BLaER1 (cell line): ENCODE measurements around the gene SLC30A10.

ENCODE experiments used
- H3K27ac ChIP-seq: shearing (Covaris generic); formaldehyde crosslinking; 2 replicates; pipeline ENCODE4 v1.8.1; 2022
- H3K27me3 ChIP-seq: shearing (Covaris generic); formaldehyde crosslinking; 2 replicates; pipeline ENCODE4 v1.8.1; 2022
- H3K36me3 ChIP-seq: shearing (Covaris generic); formaldehyde crosslinking; 2 replicates; pipeline ENCODE4 v1.8.1; 2022
- H3K4me1 ChIP-seq: shearing (Covaris generic); formaldehyde crosslinking; 2 replicates; pipeline ENCODE4 v1.8.1; 2022
- H3K4me2 ChIP-seq: shearing (Covaris generic); formaldehyde crosslinking; 2 replicates; pipeline ENCODE4 v1.8.1; 2022
- H3K4me3 ChIP-seq: shearing (Covaris generic); formaldehyde crosslinking; 2 replicates; pipeline ENCODE4 v1.8.1; 2022
- H3K9ac ChIP-seq: shearing (Covaris generic); formaldehyde crosslinking; 2 replicates; pipeline ENCODE4 v1.8.1; 2022
- H3K9me3 ChIP-seq: shearing (Covaris generic); formaldehyde crosslinking; 2 replicates; pipeline ENCODE4 v1.8.1; 2022
- H4K20me1 ChIP-seq: shearing (Covaris generic); formaldehyde crosslinking; 2 replicates; pipeline ENCODE4 v1.8.1; 2022
- Cebpa-rat ChIP-seq: shearing (Covaris generic); IDR thresholded peaks from 2 replicates; pipeline ENCODE4 v1.8.1; 2022

Gene SLC30A10

DNA sequence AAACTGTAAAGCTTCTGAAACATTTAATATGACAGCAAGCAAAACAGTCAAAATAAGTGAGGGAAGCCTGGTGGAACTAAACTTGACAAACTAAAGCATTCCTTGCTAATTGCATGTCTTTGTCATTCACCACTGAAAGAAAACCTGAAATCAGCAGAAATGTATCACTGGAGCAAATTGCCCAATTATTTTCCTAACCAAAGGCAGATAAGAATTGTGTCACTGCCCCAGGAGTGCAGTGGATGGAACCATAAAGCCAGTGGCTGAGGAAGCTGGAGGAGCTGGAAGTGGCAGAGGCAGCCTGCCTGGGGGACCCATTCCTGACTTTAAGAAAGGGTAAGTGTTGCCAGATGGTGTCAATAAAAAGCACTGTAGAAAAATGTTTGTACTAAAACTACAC, 2.7 kb upstream of the SLC30A10 start:
- no peaks in the 10 kb centered on the region for H3K27me3 ChIP-seq
- H3K36me3 ChIP-seq, result no peaks in the 10 kb centered on the region
- no peak overlapping the region for H3K27ac ChIP-seq
- TF ChIP-seq Cebpa-rat, result no peak
- H3K4me2 ChIP-seq, result no peak overlapping the region
- H3K4me1 ChIP-seq, result no peaks in the 10 kb centered on the region
- H3K9me3 ChIP-seq, result peaks cover 15% of the 10 kb centered on the region
- no peak overlapping the region for H3K4me3 ChIP-seq
- no peak overlapping the region for H3K9ac ChIP-seq
- H4K20me1 ChIP-seq, result no peaks in the 10 kb centered on the region

DNA sequence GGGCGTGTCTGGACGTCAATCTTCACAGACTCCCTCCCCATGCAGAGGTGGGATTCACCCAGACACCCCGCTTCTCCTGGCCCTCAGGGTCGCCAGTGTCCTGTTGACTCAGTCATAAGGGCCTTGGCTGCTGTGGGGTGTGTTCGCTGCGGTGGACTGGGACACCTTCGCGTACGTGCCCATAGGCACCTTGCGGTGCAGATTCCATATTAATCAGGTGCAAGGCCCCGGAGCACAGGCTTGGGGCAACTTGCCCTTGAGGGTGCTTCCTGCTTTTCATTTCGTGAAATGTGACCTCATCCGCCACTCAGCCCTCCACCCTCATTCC, 398 bp upstream of the SLC30A10 start:
- H3K9me3 ChIP-seq, result peaks cover 15% of the 10 kb centered on the region
- no peaks in the 10 kb centered on the region for H3K36me3 ChIP-seq
- no peak overlapping the region for H3K9ac ChIP-seq
- H3K27me3 ChIP-seq, result no peaks in the 10 kb centered on the region
- no peaks in the 10 kb centered on the region for H3K4me1 ChIP-seq
- H4K20me1 ChIP-seq, result no peaks in the 10 kb centered on the region
- H3K27ac ChIP-seq, result no peak overlapping the region
- no peak for TF ChIP-seq Cebpa-rat
- no peak overlapping the region for H3K4me3 ChIP-seq
- H3K4me2 ChIP-seq, result no peak overlapping the region

DNA sequence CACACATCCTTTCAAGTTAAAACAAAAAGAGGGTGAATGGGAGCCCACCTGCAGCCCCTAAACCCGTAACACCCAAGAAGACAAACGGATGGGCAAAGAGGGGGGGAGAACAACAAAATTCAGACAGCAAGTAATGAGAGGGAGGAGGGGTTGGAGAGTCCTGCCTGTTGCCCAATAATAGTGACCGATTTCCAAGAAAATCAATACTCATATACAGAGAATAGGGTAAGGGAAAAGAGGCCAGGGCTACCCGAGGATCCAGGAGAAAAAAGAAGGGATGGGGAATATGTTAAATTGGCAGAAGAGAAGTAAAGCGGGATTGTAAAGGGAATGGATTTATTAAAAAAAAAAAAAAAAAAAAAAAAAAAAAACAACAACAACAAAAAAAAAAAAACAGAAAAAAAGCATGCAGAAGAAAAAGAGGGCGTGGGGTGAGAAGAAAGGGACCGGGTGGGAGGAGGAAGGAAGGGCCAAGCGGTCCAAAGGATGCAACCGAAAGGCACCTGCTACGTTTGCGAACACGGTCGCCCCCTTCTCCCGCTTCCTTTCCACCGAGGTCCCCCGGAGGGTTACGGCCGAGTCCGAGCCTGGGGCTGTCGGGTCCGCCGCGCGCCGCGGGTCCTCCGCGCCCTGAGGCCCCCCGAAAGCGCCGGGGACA, 930 bp downstream of the SLC30A10 start:
- no peaks in the 10 kb centered on the region for H4K20me1 ChIP-seq
- no peak overlapping the region for H3K4me2 ChIP-seq
- no peaks in the 10 kb centered on the region for H3K4me1 ChIP-seq
- no peak overlapping the region for H3K4me3 ChIP-seq
- peaks cover 15% of the 10 kb centered on the region for H3K9me3 ChIP-seq
- no peaks in the 10 kb centered on the region for H3K36me3 ChIP-seq
- no peak overlapping the region for H3K27ac ChIP-seq
- H3K9ac ChIP-seq, result no peak overlapping the region
- no peaks in the 10 kb centered on the region for H3K27me3 ChIP-seq
- TF ChIP-seq Cebpa-rat, result no peak

DNA sequence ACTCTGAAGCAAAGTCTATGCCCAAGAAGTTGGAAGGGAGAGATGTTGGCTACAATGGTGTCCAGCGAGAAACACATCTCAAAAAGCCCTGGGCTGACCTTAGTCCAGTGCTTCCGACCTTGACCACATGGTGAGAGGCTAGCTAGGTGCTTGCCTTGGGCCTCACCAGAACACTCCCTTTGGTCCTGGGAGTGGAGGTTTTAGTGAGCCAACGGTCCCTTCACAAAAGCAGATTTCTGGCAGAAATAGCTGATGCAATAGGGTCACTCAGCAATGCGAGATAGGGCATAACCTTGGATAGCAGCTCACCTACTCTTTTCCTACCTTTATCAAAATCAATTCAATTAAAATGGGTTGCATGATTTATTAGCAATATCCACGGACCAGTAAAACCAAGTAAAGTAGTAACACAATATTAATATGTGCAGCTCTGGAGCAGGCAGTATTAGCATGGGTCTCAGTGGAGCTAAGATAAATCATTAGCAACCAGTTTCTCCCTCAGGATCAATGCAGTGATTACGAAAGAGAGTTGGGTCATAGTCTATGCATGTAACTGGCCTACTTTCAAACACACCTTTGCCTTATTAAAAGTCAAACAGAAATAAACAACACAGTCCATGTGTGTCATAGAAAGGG, 1.9 kb downstream of the SLC30A10 start:
- no peak overlapping the region for H3K4me3 ChIP-seq
- H3K4me2 ChIP-seq, result no peak overlapping the region
- no peak overlapping the region for H3K9ac ChIP-seq
- no peak overlapping the region for H3K27ac ChIP-seq
- no peak for TF ChIP-seq Cebpa-rat
- H3K27me3 ChIP-seq, result no peaks in the 10 kb centered on the region
- no peaks in the 10 kb centered on the region for H3K36me3 ChIP-seq
- no peaks in the 10 kb centered on the region for H3K4me1 ChIP-seq
- H3K9me3 ChIP-seq, result peaks cover 15% of the 10 kb centered on the region
- H4K20me1 ChIP-seq, result no peaks in the 10 kb centered on the region

DNA sequence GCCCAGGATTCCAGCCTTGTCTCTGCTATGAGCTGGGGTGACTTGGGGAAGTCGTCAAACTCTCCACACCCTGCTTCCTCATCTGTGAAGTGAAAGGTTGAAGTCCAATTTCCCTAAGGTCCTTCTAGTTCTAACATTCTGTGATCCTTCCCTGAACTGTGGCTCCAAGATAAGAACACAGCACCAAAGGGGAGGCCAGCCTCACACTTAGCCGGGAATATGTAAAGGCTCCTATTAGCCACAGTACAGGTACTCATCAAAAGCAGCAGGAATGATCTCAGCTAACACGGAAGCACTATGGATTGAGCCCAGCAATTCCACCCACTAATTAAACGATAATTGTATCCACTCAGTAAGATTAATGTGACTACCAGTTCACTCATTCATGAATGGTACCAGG, 4.0 kb downstream of the SLC30A10 start:
- H3K9me3 ChIP-seq, result peaks cover 15% of the 10 kb centered on the region
- no peaks in the 10 kb centered on the region for H3K27me3 ChIP-seq
- H3K4me3 ChIP-seq, result no peak overlapping the region
- no peaks in the 10 kb centered on the region for H3K36me3 ChIP-seq
- no peaks in the 10 kb centered on the region for H3K4me1 ChIP-seq
- no peaks in the 10 kb centered on the region for H4K20me1 ChIP-seq
- H3K4me2 ChIP-seq, result no peak overlapping the region
- no peak overlapping the region for H3K9ac ChIP-seq
- no peak for TF ChIP-seq Cebpa-rat
- H3K27ac ChIP-seq, result no peak overlapping the region

DNA sequence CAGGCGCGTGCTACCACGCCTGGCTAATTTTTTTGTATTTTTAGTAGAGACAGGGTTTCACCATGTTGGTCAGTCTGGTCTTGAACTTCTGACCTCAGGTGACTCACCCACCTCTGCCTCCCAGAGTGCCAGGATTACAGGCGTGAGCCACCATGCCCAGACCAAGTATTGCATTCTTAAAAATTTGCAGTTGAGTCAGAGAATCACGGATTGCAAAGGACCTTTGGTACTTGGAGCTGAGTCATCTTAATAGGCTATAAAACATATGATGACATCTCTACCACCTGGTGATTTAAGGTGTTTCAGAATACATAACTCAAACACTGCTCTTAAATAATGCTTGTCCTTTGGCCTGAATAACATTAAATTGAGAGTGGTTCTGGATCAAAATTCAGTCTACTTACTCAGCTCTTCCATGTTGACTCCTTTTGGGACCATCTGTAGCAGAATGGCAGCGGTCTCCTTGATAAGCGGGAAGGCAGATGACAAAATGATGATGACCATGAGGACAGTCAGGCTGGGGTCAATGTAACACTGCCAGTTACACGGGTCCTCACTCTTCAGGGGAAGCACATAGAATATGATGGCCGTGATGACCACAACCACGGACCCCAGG, 10.4 kb downstream of the SLC30A10 start:
- Histone ChIP-seq H4K20me1 (no peaks in the 10 kb centered on the region), H3K4me3 (no peak overlapping the region), H3K27me3 (no peaks in the 10 kb centered on the region), H3K9ac (no peak overlapping the region), H3K36me3 (no peaks in the 10 kb centered on the region), H3K4me2 (no peak overlapping the region), H3K27ac (no peak overlapping the region), H3K4me1 (no peaks in the 10 kb centered on the region), H3K9me3 (no peaks in the 10 kb centered on the region)
- no peak for TF ChIP-seq Cebpa-rat

DNA sequence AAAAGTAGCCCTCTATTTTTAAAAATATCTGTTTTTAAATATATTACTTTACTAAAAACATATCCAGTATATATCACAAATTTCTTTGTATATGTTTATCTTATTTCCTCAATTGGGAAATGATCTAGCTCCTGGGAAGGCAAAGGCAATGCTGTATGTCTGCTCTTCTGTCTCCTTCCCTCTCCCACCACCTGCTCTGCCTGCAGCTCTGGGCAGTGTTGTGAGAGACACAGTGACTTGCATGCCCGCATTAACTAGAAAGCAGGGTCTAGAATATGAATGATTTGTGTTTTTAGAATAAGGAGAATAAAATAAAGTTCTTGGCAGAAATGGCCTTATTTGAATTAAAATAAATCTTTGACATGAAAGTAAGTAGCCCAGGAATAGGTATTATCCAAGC, 11.1 kb downstream of the SLC30A10 start:
- Histone ChIP-seq H3K4me3 (no peak overlapping the region), H3K4me1 (no peaks in the 10 kb centered on the region), H3K27me3 (no peaks in the 10 kb centered on the region), H3K27ac (no peak overlapping the region), H3K9me3 (no peaks in the 10 kb centered on the region), H3K36me3 (no peaks in the 10 kb centered on the region), H3K9ac (no peak overlapping the region), H3K4me2 (no peak overlapping the region), H4K20me1 (no peaks in the 10 kb centered on the region)
- no peak for TF ChIP-seq Cebpa-rat

DNA sequence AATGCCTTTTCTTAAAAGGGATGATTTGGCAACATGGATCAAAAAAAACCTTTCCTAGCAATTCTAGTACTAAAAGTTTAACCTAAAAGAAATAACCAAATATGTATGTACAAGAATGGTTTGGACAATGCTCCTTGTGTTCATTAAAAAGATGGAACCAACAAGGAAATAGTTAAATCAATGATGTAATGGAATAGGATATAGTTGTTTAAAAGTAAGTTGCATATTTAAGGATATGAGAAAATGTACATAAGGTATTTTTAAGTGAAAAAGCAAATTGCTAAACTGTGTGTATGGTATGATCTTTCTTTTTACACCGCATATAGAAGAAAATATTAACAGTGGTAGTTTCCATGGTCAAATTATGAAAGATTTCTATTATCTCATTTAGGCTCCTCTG, 12.1 kb downstream of the SLC30A10 start:
- Histone ChIP-seq H3K27ac (no peak overlapping the region), H4K20me1 (no peaks in the 10 kb centered on the region), H3K4me3 (no peak overlapping the region), H3K27me3 (no peaks in the 10 kb centered on the region), H3K9ac (no peak overlapping the region), H3K4me1 (no peaks in the 10 kb centered on the region), H3K36me3 (no peaks in the 10 kb centered on the region), H3K4me2 (no peak overlapping the region), H3K9me3 (no peaks in the 10 kb centered on the region)
- no peak for TF ChIP-seq Cebpa-rat

DNA sequence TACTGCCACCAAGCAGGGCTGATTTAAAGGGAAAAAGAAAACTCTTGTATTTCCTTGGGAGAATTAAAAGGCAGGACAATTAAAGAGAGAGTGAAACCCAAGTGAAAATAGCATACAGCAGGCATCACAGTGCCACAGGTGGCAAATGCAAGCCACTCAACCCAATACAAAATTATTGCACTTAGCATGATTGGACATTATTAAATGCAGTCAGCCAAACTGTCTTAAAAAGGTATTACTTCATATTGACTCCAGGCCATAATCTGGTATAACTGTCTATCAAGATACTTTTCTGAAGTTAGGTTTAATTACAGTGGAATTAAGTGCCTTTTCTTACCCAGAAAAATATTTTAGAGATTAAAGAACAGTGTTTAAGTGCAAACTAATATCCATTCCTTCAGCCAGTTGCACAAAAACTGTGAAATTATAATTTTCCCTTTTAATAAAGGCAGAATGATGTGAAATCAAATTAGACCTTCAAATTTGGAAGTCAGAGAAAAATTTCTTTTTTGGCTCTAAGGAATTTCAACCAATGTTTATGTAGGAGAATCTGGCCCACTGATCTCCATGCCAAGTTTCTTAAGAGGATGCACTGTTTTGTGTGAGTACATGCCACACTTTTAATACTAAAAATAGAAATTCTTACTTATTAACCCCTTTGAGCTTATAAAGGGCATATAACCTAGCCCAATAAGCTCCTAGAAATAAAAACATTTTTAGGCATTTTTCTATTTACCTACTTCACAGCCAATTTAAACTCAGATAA, 15.2 kb downstream of the SLC30A10 start:
- Histone ChIP-seq H3K4me1 (no peaks in the 10 kb centered on the region), H3K4me3 (no peak overlapping the region), H3K9me3 (no peaks in the 10 kb centered on the region), H3K27me3 (no peaks in the 10 kb centered on the region), H3K27ac (no peak overlapping the region), H3K36me3 (no peaks in the 10 kb centered on the region), H4K20me1 (no peaks in the 10 kb centered on the region), H3K9ac (no peak overlapping the region), H3K4me2 (no peak overlapping the region)
- TF ChIP-seq Cebpa-rat, result no peak

DNA sequence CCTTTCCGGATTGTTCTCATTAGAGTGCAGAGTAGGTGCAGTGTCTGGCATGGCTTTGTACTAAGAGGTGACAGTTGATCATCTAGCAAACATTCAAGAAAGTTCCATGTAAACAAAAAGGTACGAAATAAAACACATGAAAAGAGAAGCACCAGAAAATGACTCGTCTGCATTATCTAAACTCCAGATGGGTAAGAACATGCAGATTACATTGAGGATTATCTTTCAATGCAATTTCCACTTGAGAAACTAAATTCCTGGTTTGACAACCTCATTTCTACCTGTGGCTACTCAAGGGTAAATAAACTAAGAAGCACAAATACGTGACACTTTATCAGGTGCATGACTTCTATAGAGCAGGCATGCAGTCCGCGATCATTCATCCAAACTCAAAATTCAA, 17.6 kb downstream of the SLC30A10 start:
- no peak for TF ChIP-seq Cebpa-rat
- Histone ChIP-seq H3K9ac (no peak overlapping the region), H3K4me2 (no peak overlapping the region), H3K4me1 (peaks cover 10% of the 10 kb centered on the region), H3K9me3 (no peaks in the 10 kb centered on the region), H3K4me3 (no peak overlapping the region), H3K36me3 (no peaks in the 10 kb centered on the region), H3K27ac (no peak overlapping the region), H4K20me1 (no peaks in the 10 kb centered on the region), H3K27me3 (no peaks in the 10 kb centered on the region)
